NCI-H187 (cell line): ENCODE results near the gene TMA7.
A peak's percentile ranks its signal among the peaks of the same experiment; 100 is the strongest.
"Not testable (repeated sequence)": the region's sequence is repeated elsewhere in the genome, so short reads cannot be mapped to it uniquely, and the experiment has no call there.

ENCODE experiments used
- DNase-seq, 2 experiments: peaks; one replicate each; lab custom pipeline; 2025; lab: John Stamatoyannopoulos, UW

TMA7 gene

GRCh38 chr3:48468329-48468731, 28.3 kb downstream of the TMA7 start:
- no peak for DNase-seq

GRCh38 chr3:48469046-48469915, 29.2 kb downstream of the TMA7 start:
- DNase-seq = no peak

GRCh38 chr3:48470286-48470685, 30.2 kb downstream of the TMA7 start:
- DNase-seq = no peak

GRCh38 chr3:48472673-48472922, 32.5 kb downstream of the TMA7 start:
- DNase-seq = no peak

- peak; percentile 16 to 68 for DNase-seq
Measured at GRCh38 chr3:48472923-48473616, 33.0 kb downstream of the TMA7 start.

GRCh38 chr3:48473617-48473952, 33.5 kb downstream of the TMA7 start:
- DNase-seq = no peak

- DNase-seq = not testable (repeated sequence)
Measured at GRCh38 chr3:48474031-48474430, 34.0 kb downstream of the TMA7 start.

- DNase-seq = no peak
Measured at GRCh38 chr3:48474619-48475018, 34.6 kb downstream of the TMA7 start.

- no peak for DNase-seq
Measured at GRCh38 chr3:48475188-48475587, 35.1 kb downstream of the TMA7 start.

GRCh38 chr3:48476426-48477053, 36.5 kb downstream of the TMA7 start:
- DNase-seq = no peak

- no peak for DNase-seq
Measured at GRCh38 chr3:48477959-48478520, 38.0 kb downstream of the TMA7 start.

GRCh38 chr3:48478626-48479555, 38.8 kb downstream of the TMA7 start:
- no peak for DNase-seq

GRCh38 chr3:48480891-48481290, 40.8 kb downstream of the TMA7 start:
- DNase-seq = not testable (repeated sequence)

- DNase-seq = not testable (repeated sequence)
Measured at GRCh38 chr3:48482822-48483221, 42.8 kb downstream of the TMA7 start.

- no peak for DNase-seq
Measured at GRCh38 chr3:48486952-48487351, 46.9 kb downstream of the TMA7 start.

GRCh38 chr3:48492461-48493202, 52.6 kb downstream of the TMA7 start:
- DNase-seq = no peak

GRCh38 chr3:48493203-48493501, 53.1 kb downstream of the TMA7 start:
- no peak for DNase-seq
